ENCODE measurements around the gene RNF213. TPM values are rescaled to one million over a fixed set of nuclear protein-coding genes. Genes with fewer than 3 reads are reported as not detected.

Gene RNF213
- total RNA-seq, 1 donor from 2014 or later = 120 TPM

GRCh38 chr17:80381416-80381923 is 120.8 kb downstream of the RNF213 start:
- TF ChIP-seq EZH2 (IDR thresholded peaks at IDR 0.05; ENCODE audit: insufficient read depth, low read length) (no peak), CTCF (IDR thresholded peaks at IDR 0.05; ENCODE audit: insufficient read depth, low read depth, low read length) (no peak)
- DNase-seq (ENCODE audit: low read depth) (no peak), FAIRE-seq (no peak)
- H3K27ac Mint-ChIP-seq (ENCODE audit: unreplicated experiment) = peak overlapping the region; percentile 64
- H3K9me3 ChIP-seq (ENCODE audit: insufficient read depth, low read depth, low read length) = no peaks in the 10 kb centered on the region
- no peaks in the 10 kb centered on the region for H3K79me2 ChIP-seq (ENCODE audit: insufficient read depth, low read length)
- H3K4me3 Mint-ChIP-seq (ENCODE audit: unreplicated experiment) = no peak overlapping the region
- H4K20me1 ChIP-seq (ENCODE audit: insufficient read depth, low read length) = no peaks in the 10 kb centered on the region
- H3K4me1 ChIP-seq (ENCODE audit: insufficient read depth, low read length) = no peaks in the 10 kb centered on the region
- no peaks in the 10 kb centered on the region for H3K27me3 Mint-ChIP-seq (ENCODE audit: low read depth, unreplicated experiment)
- no peak overlapping the region for H3K4me3 ChIP-seq (ENCODE audit: insufficient read depth, low read depth, low read length)
- H2AFZ ChIP-seq (ENCODE audit: low read depth, low read length) = no peak overlapping the region
- H3K9me3 Mint-ChIP-seq (ENCODE audit: unreplicated experiment) = no peaks in the 10 kb centered on the region
- peaks cover 41% of the 10 kb centered on the region for H3K36me3 Mint-ChIP-seq (ENCODE audit: low read depth, unreplicated experiment)
- no peaks in the 10 kb centered on the region for H3K4me1 Mint-ChIP-seq (ENCODE audit: low read depth, unreplicated experiment)
- peaks cover 22% of the 10 kb centered on the region for H3K36me3 ChIP-seq (ENCODE audit: insufficient read depth, low read length)
- no peak overlapping the region for H3K27ac ChIP-seq (ENCODE audit: low read depth, low read length)
- no peak overlapping the region for H3K9ac ChIP-seq (ENCODE audit: low read length)
- no peak overlapping the region for H3K4me2 ChIP-seq (ENCODE audit: low read length)
- no peaks in the 10 kb centered on the region for H3K27me3 ChIP-seq (ENCODE audit: insufficient read depth, low read length)

- peaks cover 37% of the 10 kb centered on the region for H3K36me3 Mint-ChIP-seq (ENCODE audit: low read depth, unreplicated experiment)
- Histone ChIP-seq H4K20me1 (ENCODE audit: insufficient read depth, low read length) (no peaks in the 10 kb centered on the region), H3K27me3 (ENCODE audit: insufficient read depth, low read length) (no peaks in the 10 kb centered on the region), H3K9me3 (ENCODE audit: insufficient read depth, low read depth, low read length) (no peaks in the 10 kb centered on the region), H2AFZ (ENCODE audit: low read depth, low read length) (no peak overlapping the region), H3K36me3 (ENCODE audit: insufficient read depth, low read length) (peaks cover 19% of the 10 kb centered on the region), H3K27ac (ENCODE audit: low read depth, low read length) (no peak overlapping the region), H3K9ac (ENCODE audit: low read length) (no peak overlapping the region), H3K4me3 (ENCODE audit: insufficient read depth, low read depth, low read length) (no peak overlapping the region), H3K4me2 (ENCODE audit: low read length) (no peak overlapping the region), H3K79me2 (ENCODE audit: insufficient read depth, low read length) (no peaks in the 10 kb centered on the region), H3K4me1 (ENCODE audit: insufficient read depth, low read length) (no peaks in the 10 kb centered on the region)
- no peaks in the 10 kb centered on the region for H3K27me3 Mint-ChIP-seq (ENCODE audit: low read depth, unreplicated experiment)
- H3K27ac Mint-ChIP-seq (ENCODE audit: unreplicated experiment) = no peak overlapping the region
- DNase-seq (ENCODE audit: low read depth) (no peak), FAIRE-seq (no peak)
- H3K4me1 Mint-ChIP-seq (ENCODE audit: low read depth, unreplicated experiment) = no peaks in the 10 kb centered on the region
- H3K4me3 Mint-ChIP-seq (ENCODE audit: unreplicated experiment) = no peak overlapping the region
- no peak for TF ChIP-seq EZH2 (IDR thresholded peaks at IDR 0.05; ENCODE audit: insufficient read depth, low read length)
- TF ChIP-seq CTCF (IDR thresholded peaks at IDR 0.05; ENCODE audit: insufficient read depth, low read depth, low read length) = no peak
- no peaks in the 10 kb centered on the region for H3K9me3 Mint-ChIP-seq (ENCODE audit: unreplicated experiment)
Measured at GRCh38 chr17:80382446-80382845, 121.8 kb downstream of the RNF213 start.

- Histone ChIP-seq H2AFZ (ENCODE audit: low read depth, low read length) (no peak overlapping the region), H3K27me3 (ENCODE audit: insufficient read depth, low read length) (no peaks in the 10 kb centered on the region), H3K4me3 (ENCODE audit: insufficient read depth, low read depth, low read length) (no peak overlapping the region), H3K4me2 (ENCODE audit: low read length) (no peak overlapping the region), H3K36me3 (ENCODE audit: insufficient read depth, low read length) (peaks cover 19% of the 10 kb centered on the region), H3K79me2 (ENCODE audit: insufficient read depth, low read length) (no peaks in the 10 kb centered on the region), H3K9ac (ENCODE audit: low read length) (no peak overlapping the region), H3K27ac (ENCODE audit: low read depth, low read length) (no peak overlapping the region), H3K9me3 (ENCODE audit: insufficient read depth, low read depth, low read length) (no peaks in the 10 kb centered on the region), H3K4me1 (ENCODE audit: insufficient read depth, low read length) (no peaks in the 10 kb centered on the region), H4K20me1 (ENCODE audit: insufficient read depth, low read length) (no peaks in the 10 kb centered on the region)
- no peaks in the 10 kb centered on the region for H3K4me1 Mint-ChIP-seq (ENCODE audit: low read depth, unreplicated experiment)
- H3K36me3 Mint-ChIP-seq (ENCODE audit: low read depth, unreplicated experiment) = peaks cover 34% of the 10 kb centered on the region
- H3K4me3 Mint-ChIP-seq (ENCODE audit: unreplicated experiment) = no peak overlapping the region
- DNase-seq (ENCODE audit: low read depth) (no peak), FAIRE-seq (no peak)
- H3K27ac Mint-ChIP-seq (ENCODE audit: unreplicated experiment) = no peak overlapping the region
- H3K9me3 Mint-ChIP-seq (ENCODE audit: unreplicated experiment) = no peaks in the 10 kb centered on the region
- H3K27me3 Mint-ChIP-seq (ENCODE audit: low read depth, unreplicated experiment) = no peaks in the 10 kb centered on the region
- TF ChIP-seq EZH2 (IDR thresholded peaks at IDR 0.05; ENCODE audit: insufficient read depth, low read length) = no peak
Measured at GRCh38 chr17:80382956-80383355, 122.3 kb downstream of the RNF213 start.
